ENCODE results near the gene KCNMA1. TPM values are rescaled to one million over a fixed set of nuclear protein-coding genes. Genes with fewer than 3 reads are reported as not detected.
"Not testable (repeated sequence)": the region's sequence is repeated elsewhere in the genome, so short reads cannot be mapped to it uniquely, and the experiment has no call there.

The KCNMA1 gene
- total RNA-seq, 1 experiment from 2014 or later: 1.8 TPM

DNA sequence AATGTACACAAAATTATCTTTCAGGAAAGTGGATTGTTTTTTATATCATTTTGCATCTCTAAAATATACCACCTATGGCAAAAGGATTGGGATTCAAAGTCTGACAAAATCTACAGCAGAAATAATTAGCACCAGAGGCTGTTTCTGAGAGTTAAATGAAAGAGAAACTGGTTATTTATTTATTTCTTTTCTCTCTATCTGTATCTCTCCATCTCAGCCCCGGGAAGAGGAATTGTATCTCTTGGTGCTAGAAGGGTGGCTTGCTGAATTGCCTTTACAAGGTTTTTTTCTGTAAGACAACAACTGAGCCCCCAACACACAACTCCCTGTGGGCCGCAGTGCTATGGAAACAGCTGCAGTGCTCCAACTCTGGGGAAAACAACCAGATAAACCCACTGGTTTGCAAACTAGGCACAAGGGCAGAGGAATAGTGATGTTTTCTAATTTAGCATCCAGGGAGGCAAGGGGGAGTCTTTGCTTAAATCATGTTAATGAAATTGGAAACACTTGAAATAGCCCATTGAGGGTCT, 249.0 kb downstream of the KCNMA1 start:
- Histone ChIP-seq H3K9me3 (replicated peaks) (no peaks in the 10 kb centered on the region; the same call in 1 of the 2 replicates), H3K4me1 (replicated peaks) (peaks cover 67% of the 10 kb centered on the region), H3K27ac (no peak overlapping the region)

DNA sequence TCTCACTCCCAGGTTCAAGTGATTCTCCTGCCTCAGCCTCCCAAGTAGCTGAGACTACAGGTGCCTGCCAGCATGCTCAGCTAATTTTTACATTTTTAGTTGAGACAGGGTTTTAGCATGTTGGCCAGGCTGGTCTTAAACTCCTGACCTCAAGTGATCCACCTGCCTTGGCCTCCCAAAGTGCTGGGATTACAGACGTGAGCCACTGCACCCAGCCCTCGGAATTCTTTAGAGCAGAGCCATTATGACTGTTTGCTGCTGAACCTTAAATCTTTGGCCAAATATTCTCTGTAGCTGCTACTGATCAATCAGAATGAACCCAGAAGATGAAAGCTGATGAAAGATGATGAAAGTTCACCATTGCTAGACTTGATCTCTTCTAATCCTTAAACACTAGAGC, 249.9 kb downstream of the KCNMA1 start:
- not testable (repeated sequence) for H3K27me3 ChIP-seq (replicated peaks); H3K36me3 ChIP-seq; H3K27ac ChIP-seq; DNase-seq (ENCODE audit: low read depth in 1 of 2, low spot score in 2 of 2); H3K4me3 ChIP-seq; H3K9me3 ChIP-seq (replicated peaks)
- H3K4me1 ChIP-seq (replicated peaks): peaks cover 58% of the 10 kb centered on the region

More for the DNA sequence above, 249.0 kb downstream of the KCNMA1 start:
- Histone ChIP-seq H3K27me3 (replicated peaks) (no peaks in the 10 kb centered on the region), H3K4me3 (no peak overlapping the region), H3K36me3 (no peaks in the 10 kb centered on the region)
- DNase-seq (ENCODE audit: low read depth in 1 of 2, low spot score in 2 of 2): no peak

DNA sequence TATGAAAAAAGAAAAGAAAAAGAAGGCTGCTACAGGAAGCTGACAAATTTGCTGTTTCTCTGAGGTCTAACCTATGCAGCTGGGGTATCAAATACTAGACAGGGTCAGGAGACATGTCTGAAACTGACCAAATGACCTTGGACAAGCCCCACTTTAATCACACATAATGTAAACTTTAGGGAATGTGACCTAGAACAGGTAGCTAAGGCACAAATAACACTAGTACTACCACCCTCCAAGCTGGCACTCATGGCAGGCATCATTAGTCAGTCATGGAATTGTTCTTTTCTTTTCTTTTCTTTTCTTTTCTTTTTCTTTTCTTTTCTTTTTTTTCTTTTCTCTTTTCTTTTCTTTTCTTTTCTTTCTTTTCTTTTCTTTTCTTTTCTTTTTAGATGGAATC, 250.4 kb downstream of the KCNMA1 start:
- no peak for DNase-seq (ENCODE audit: low read depth in 1 of 2, low spot score in 2 of 2)
- H3K9me3 ChIP-seq (replicated peaks): no peaks in the 10 kb centered on the region; the same call in 1 of the 2 replicates
- no peaks in the 10 kb centered on the region for H3K36me3 ChIP-seq
- H3K4me3 ChIP-seq: no peak overlapping the region
- peak overlapping the region; percentile 41 for H3K27ac ChIP-seq
- H3K4me1 ChIP-seq (replicated peaks): peaks cover 53% of the 10 kb centered on the region
- H3K27me3 ChIP-seq (replicated peaks): no peaks in the 10 kb centered on the region

DNA sequence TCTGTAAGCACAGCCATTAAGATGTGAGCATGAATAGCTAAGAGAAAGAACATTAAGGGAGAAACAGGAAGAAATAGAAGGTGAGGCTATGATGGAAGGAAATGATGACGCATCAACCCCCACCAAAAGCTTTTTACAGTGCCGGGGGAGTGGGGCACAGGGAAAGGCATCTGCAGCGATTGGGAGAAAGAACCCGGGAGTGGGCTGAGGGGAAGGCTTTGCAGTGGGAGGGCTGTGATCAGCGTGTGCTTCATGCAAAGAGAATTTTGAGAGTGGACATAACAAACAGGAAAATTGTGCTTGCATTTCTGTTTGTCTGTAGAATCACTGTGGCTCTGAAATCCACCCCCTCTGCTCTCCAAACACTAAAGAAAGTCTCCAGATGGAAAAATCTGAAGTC, 250.8 kb downstream of the KCNMA1 start:
- Histone ChIP-seq H3K9me3 (replicated peaks) (no peaks in the 10 kb centered on the region; the same call in 1 of the 2 replicates), H3K27me3 (replicated peaks) (no peaks in the 10 kb centered on the region), H3K4me3 (no peak overlapping the region), H3K27ac (peak overlapping the region; percentile 41), H3K4me1 (replicated peaks) (peaks cover 52% of the 10 kb centered on the region), H3K36me3 (no peaks in the 10 kb centered on the region)
- DNase-seq (ENCODE audit: low read depth in 1 of 2, low spot score in 2 of 2): peak; percentile 61 to 75

DNA sequence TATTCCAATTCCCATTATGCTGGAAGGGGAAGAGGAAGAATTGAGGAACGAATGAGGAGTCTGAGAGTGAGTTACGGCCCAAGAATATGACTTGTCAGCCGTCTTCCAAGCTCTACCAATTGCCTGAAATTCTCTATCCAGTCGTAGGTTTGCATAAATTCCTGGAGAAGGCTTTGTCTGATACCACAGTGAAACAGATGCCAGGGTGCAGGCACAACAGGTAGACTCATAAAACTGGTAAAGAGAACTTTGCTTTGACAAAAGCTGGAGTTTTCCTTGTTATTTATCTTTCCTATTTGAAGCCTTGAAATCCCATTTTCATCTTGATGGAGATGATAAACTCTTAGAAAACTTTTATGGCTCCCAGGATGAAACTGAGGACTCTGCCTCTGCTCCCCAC, 251.2 kb downstream of the KCNMA1 start:
- Histone ChIP-seq H3K4me3 (no peak overlapping the region), H3K27ac (peak overlapping the region; percentile 41), H3K36me3 (no peaks in the 10 kb centered on the region), H3K9me3 (replicated peaks) (no peaks in the 10 kb centered on the region; the same call in 1 of the 2 replicates), H3K27me3 (replicated peaks) (no peaks in the 10 kb centered on the region), H3K4me1 (replicated peaks) (peaks cover 47% of the 10 kb centered on the region)
- no peak for DNase-seq (ENCODE audit: low read depth in 1 of 2, low spot score in 2 of 2)

DNA sequence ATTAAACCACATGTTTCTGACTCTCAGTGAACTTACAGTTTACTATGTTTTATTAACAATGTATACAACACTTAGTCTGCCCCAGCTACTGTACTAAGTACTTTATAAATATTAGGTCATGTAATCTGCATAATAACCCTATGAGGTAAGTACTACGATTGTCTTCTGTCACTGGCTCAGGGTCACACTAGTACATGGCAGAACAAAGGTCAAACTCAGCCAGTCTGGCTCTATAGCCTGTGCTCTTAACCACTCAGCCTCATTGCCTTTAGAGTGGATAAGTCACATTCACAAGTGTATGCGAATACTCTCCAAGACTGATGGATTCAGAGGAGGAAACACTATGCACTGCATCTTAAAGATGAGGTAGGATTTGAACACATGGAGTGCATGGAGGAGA, 252.3 kb downstream of the KCNMA1 start:
- peaks cover 36% of the 10 kb centered on the region for H3K4me1 ChIP-seq (replicated peaks)
- H3K9me3 ChIP-seq (replicated peaks): no peaks in the 10 kb centered on the region; the same call in 1 of the 2 replicates
- no peak overlapping the region for H3K27ac ChIP-seq
- DNase-seq (ENCODE audit: low read depth in 1 of 2, low spot score in 2 of 2): no peak
- H3K36me3 ChIP-seq: no peaks in the 10 kb centered on the region
- H3K4me3 ChIP-seq: no peak overlapping the region
- no peaks in the 10 kb centered on the region for H3K27me3 ChIP-seq (replicated peaks)

DNA sequence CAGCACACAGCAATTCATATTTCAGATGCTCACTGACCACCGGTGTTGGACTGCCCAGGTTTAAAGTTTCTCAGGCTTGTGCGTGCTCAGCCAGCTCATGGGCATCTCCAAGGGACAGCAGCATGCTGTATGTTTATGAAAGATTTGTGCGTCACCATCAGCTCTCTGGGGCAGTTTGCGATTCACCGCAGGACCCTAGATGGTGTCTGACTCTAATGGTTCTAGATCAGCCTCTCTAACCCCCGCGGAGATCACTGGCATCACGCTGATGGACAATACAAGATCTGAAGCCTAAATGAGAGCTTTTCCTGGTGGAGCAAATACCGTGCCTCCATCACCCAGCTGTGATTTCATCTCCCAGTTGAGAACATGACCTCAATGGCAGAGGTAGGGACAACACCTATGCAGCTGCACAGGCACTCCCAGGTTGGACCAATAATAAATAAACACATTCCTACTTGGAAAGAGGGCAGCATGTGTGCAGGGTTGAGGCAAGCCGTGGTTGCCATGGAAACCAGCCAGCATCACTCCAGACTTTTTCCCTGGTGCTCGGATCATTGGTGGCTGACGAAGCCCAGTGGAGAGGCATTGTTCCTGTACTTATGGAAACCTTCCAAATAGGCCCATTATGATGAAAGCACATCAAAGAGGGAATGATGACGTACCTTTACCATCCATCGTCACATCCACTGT, 253.6 kb downstream of the KCNMA1 start:
- H3K4me3 ChIP-seq: no peak overlapping the region
- DNase-seq (ENCODE audit: low read depth in 1 of 2, low spot score in 2 of 2): no peak

DNA sequence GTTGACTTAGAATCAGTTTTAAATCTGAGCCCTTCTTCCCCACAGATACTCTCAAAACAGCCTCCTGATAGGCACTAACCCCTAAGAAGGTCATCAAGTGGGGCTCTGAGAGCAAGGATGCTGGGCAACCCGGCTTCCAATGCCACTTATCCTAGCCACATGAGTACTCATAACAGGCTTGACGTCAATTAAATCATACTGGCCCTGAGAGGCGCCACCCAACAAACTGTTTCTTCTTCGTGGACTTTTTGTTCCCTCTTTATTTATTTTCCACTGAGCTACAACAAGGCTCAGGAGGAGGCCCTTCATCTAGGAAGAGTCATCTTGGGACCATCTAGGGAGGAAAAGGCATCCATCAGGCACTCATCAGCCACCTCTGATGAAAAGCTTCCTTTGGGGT, 255.9 kb downstream of the KCNMA1 start:
- no peak overlapping the region for H3K27ac ChIP-seq
- H3K4me3 ChIP-seq: no peak overlapping the region
- H3K36me3 ChIP-seq: no peaks in the 10 kb centered on the region
- H3K27me3 ChIP-seq (replicated peaks): no peaks in the 10 kb centered on the region
- no peak for DNase-seq (ENCODE audit: low read depth in 1 of 2, low spot score in 2 of 2)
- no peaks in the 10 kb centered on the region; the same call in 1 of the 2 replicates for H3K9me3 ChIP-seq (replicated peaks)
- H3K4me1 ChIP-seq (replicated peaks): peaks cover 8% of the 10 kb centered on the region

More for the DNA sequence above, 253.6 kb downstream of the KCNMA1 start:
- Histone ChIP-seq H3K27me3 (replicated peaks) (no peaks in the 10 kb centered on the region), H3K27ac (no peak overlapping the region), H3K9me3 (replicated peaks) (no peaks in the 10 kb centered on the region; the same call in 1 of the 2 replicates), H3K4me1 (replicated peaks) (peaks cover 28% of the 10 kb centered on the region), H3K36me3 (no peaks in the 10 kb centered on the region)

DNA sequence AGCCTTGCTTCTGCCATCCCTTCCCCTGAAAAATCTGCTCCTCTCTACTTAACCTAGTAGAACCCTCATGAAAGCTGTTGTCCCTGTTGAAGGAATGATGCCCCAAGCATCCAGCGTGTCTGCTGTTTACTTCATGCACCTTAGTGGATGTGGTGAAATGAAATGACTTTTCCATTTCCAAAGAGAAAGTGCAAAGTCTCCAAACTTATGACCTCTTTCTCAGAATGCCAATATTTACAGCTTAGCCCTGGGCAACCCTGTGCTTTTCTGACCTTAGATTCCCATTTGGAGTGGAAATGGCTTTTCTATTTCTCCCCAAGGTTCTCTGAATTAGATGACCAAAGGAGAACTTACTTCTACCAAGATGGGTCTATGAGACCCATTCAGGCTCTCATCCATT, 256.9 kb downstream of the KCNMA1 start:
- Histone ChIP-seq H3K27ac (no peak overlapping the region), H3K36me3 (no peaks in the 10 kb centered on the region), H3K4me1 (replicated peaks) (no peaks in the 10 kb centered on the region), H3K9me3 (replicated peaks) (no peaks in the 10 kb centered on the region; the same call in 1 of the 2 replicates), H3K4me3 (no peak overlapping the region), H3K27me3 (replicated peaks) (no peaks in the 10 kb centered on the region)
- DNase-seq (ENCODE audit: low read depth in 1 of 2, low spot score in 2 of 2): no peak

DNA sequence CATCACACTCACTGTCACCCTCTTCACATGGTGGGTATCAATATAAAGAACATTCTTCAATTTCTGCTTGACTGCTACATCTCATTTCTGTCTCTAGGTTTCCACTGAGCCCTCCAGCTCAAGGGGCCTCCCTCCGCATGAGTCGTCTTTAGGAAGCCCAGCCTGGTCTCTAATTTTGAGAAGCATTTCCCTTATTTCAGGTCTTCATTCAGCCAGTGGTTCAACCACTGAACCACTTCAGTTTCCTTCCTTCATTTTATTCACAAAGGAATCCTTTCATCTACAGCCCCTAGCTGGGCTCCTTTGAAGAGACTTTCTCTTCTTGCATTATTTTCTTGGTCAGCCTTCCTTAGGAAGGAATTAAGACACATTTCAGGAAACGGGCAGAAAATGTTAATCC, 257.4 kb downstream of the KCNMA1 start:
- DNase-seq (ENCODE audit: low read depth in 1 of 2, low spot score in 2 of 2): no peak
- Histone ChIP-seq H3K36me3 (no peaks in the 10 kb centered on the region), H3K27ac (no peak overlapping the region), H3K4me1 (replicated peaks) (no peaks in the 10 kb centered on the region), H3K4me3 (no peak overlapping the region), H3K9me3 (replicated peaks) (no peaks in the 10 kb centered on the region; the same call in 1 of the 2 replicates), H3K27me3 (replicated peaks) (no peaks in the 10 kb centered on the region)

DNA sequence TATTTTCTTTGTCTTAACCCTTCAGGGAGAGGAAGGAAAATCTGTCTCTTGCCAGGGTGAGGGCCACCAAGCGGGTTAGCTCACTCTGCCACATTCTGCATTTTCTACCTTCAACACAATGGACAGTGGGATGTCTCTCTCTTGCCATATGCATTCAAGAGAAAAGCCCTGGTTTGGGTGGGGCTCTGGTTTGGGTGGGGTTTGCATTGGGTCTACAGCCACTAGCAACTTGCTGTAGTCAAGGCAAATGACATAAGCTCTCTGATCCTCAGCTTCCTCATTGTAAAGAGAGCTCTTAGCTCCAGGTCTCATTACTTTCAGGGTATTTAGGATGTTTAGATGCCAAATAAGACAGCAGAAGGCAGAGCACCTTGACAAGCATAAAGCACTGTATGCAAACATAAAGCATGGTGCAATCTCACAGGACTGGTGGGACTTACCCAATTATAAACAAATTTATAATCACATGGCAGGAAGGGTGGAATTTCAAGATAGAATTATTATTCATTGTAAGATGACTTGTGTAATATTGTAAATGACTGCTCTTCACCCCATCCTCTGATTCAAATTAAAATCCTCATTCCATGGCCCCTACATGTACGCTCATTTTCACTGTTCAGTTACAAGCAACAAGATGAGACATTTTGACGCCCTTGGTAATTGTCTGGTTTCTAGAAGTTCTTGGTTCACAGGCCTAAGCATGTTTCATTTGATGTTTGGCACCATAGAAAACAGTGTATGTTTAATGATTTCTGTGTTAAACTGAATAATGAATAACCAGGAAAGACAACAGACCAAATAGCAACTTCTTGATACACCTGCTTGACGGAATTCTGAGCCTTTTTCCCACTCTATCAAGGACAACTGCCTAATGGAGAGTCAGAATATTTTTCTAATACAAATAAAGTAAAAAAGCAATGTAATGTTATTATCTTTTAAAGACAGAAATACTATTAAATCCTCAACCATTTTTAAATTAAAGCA, 258.9 kb downstream of the KCNMA1 start:
- Histone ChIP-seq H3K4me3 (no peak overlapping the region), H3K9me3 (replicated peaks) (no peaks in the 10 kb centered on the region), H3K4me1 (replicated peaks) (no peaks in the 10 kb centered on the region), H3K27me3 (replicated peaks) (no peaks in the 10 kb centered on the region), H3K36me3 (no peaks in the 10 kb centered on the region), H3K27ac (no peak overlapping the region)
- no peak for DNase-seq (ENCODE audit: low read depth in 1 of 2, low spot score in 2 of 2)

DNA sequence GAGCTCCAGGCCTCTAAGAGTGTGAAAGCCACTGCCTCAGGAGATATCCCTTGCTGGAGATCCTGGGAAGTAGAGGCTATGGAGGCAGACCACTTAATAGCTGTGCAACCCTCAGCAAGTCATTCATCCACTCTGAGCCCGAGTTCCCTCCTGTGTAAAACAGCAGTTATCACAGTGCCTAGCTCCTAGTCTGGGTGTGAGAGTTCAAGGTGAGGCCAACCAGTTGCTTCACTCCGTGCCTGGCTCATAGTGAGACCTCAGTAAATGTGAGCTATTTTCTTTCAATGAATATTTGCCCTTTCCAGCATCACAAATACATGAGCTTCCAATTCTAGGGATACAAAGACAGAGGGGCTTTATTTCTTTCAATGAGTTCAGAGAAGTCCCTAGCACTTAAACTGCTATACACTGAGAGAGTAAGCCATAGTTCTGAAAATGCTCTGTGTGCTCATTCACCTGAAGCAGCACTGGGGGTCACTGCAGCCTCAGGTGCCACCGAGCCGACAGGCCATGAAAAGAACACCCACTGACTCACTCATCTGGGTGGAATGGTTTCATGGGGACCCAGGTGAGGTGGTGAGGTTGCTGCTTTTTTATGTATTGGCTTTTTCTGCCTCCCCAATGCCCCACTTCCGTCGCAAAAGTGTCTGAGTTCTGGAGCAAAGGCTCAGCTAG, 259.8 kb downstream of the KCNMA1 start:
- Histone ChIP-seq H3K27ac (no peak overlapping the region), H3K36me3 (no peaks in the 10 kb centered on the region), H3K27me3 (replicated peaks) (no peaks in the 10 kb centered on the region), H3K9me3 (replicated peaks) (no peaks in the 10 kb centered on the region), H3K4me3 (no peak overlapping the region), H3K4me1 (replicated peaks) (no peaks in the 10 kb centered on the region)
- DNase-seq (ENCODE audit: low read depth in 1 of 2, low spot score in 2 of 2): no peak

DNA sequence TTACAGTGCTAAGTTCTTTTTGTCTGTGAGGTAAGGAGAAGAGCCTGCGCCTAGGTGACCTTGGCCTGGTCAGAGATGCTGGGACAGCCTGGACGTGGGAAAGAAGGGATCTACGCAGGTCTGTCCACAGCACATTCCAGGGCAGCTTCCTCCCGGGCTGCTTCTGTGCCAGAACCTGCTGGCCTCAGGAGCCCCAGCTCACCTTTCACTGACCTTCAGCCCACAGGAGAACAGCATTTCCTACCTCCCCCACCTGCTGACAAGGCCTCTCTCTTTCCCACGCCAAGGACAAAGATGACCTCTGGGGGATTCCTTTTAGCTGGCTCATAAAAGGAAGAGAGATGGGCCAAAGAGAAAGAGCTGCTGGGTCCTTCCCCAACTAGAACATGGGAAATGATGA, 260.6 kb downstream of the KCNMA1 start:
- DNase-seq (ENCODE audit: low read depth in 1 of 2, low spot score in 2 of 2): no peak
- H3K36me3 ChIP-seq: no peaks in the 10 kb centered on the region
- H3K4me3 ChIP-seq: no peak overlapping the region
- H3K4me1 ChIP-seq (replicated peaks): no peaks in the 10 kb centered on the region
- H3K27me3 ChIP-seq (replicated peaks): no peaks in the 10 kb centered on the region
- no peaks in the 10 kb centered on the region for H3K9me3 ChIP-seq (replicated peaks)
- no peak overlapping the region for H3K27ac ChIP-seq

Measured in SJSA1 (cell line).